RCC 7860 (cell line): ENCODE data around the gene FUBP3.

ENCODE experiments used
- DNase-seq: peaks from one replicate; pipeline ENCODE4 v3.0.0-alpha.2; 2015; ENCODE audit warnings: low spot score
- FAIRE-seq: peaks from 2 replicates; lab custom pipeline; 2012; peaks lifted over from hg19 to GRCh38; lab: Jason Lieb, UNC

Gene FUBP3

DNA sequence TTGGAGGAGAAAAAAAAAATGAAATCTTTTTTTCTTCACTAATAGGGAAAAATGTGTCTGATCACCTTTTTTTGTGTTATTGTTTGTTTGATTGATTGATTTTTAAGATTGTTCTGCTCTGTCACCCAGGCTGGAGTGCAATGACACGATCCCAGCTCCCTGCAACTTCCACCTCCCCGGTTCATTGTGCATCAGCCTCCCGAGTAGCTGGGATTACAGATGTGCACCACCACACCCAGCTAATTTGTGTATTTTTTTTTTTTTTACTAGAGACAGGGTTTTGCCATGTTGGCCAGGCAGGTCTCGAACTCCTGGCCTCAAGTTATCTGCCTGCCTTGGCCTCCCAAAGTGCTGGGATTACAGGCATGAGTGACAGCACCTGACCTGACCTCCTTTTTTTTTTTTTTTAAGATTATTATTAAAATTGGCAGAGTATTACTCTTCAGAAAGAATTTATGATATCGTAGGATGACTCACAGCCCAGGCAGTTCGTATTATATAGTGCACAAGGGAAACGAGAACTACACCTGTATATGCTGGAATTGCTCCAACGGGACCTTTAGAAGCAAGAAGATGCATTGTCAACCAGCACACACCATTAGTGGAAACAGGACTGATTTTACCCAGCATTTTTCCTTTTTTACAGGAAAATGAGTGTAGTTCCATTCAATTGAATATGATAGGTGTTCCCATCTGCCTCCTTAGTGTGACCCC, 27.7 kb downstream of the FUBP3 start:
- DNase-seq (no peak), FAIRE-seq (no peak)

DNA sequence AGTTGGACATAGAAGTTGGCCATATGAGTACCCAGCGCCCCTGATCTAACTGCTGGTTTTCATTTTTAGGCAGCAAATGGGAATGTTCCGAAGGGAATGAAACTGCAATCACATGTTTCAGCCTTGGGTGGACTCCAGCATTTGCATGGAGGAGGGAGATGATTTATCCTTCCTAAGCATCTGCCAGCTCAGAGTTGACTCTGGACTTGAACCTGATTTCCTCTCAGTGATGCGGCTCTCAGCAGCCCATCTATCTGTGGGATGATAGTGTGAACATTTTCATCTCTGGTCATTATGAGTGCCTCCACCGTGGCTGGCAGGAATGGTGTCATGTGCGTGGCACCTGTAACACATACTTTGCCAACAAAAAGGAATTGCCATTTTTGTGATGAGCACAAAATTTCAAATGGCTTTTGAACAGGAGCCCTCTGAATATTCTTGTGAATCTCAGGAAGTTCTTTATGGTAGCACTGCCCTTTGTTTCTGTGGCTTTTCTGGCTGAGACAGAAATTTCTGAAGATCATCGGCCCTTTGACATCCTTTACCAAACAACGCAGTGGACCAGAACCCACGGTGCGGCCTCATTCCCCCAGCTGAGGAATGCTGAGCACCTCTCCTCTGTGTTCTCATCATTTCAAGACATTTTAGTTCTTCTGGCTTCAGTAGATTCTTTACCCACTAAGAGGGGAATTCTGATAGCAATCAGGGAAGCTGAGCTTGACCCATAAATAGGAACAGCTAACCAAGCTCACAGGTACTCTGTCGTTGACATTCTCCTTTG, 28.5 kb downstream of the FUBP3 start:
- FAIRE-seq: no peak

DNA sequence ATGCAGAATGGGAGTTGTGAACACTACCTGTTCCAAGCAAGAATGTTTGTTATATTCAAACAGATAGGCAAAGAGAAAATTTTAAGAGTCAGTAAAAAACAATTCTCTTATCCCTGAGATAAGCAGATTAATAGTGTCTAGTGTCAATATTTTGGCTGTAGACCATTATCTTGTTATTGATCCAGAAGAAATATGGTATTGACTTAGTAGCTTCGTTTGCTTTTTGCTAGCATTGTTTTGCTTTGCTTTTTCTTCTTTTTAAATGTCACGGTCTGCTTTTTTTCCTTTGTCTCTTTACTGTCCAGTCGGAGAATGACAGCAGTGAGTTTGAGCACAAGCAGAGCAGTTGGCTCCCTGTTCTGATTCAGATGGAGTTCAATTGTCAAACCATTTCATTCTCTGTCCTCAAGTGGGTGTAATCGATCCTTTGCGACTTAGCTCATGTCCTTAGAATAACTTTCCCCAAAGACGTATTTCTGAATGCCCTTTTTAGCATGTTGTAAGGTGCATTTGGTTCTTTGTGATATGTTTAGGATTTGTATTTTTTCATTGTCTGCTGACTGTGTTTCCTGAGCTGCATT, 29.3 kb downstream of the FUBP3 start:
- no peak for FAIRE-seq
- DNase-seq: no peak

More for the DNA sequence above, 28.5 kb downstream of the FUBP3 start:
- DNase-seq: no peak

DNA sequence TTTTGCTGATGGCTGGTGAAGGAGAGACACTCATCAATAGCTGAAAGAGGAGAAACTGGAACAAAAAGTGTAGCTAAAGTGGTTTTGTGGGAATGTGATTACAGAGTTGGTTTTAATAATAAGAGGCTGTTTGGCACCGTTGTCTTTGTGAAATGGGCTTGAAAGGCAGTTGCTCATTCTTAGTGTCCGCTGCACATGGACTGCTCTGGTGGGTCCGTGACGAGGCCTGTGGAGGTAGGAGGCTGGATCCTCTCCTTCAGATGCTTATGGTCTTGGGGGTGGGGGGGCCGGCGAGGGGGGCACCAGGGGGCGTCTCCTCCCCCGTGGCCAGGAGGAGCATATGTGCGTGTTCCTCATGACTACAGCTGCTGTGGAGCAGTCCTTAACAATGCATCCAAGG, 29.8 kb downstream of the FUBP3 start:
- DNase-seq (no peak), FAIRE-seq (no peak)

DNA sequence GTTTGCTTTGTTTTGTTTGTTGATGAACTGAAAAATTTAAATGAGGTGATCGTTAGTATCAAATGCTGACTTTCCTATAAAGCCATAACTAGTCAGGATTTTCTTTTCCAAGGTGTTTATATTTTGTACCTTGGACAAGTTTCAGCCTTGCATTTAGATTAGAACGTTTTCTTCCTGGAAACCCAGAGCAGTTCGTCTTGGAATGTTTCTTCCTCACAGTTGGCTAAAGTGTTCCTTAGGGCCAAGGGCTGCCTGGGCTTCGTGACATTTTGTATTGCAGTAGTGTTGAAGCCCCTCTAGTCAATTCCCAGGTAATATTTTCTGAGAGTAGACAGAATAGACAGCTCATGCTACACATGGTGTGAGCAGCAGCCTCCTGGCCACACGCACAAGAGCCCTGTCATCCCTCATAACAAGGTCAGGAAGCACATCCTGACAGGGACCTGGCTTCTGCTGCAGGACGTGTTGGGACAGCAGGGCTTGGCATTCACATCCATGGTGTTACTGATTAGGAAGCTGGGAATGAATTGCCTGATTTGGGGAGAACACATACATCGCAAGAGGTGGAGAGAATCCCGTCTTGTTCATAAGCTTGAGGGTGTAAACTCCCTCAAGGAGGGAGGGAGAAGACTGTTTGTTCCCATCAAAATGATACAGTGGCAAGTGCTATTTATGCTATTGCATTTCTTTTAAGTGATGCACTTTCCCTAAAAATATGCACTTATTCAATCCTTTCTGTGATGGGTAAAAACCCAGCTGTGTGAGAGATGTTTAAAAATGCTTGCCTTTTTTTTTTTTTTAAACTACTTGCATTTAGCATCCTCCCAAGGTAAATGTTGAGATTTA, 31.7 kb downstream of the FUBP3 start:
- no peak for FAIRE-seq
- DNase-seq: no peak

DNA sequence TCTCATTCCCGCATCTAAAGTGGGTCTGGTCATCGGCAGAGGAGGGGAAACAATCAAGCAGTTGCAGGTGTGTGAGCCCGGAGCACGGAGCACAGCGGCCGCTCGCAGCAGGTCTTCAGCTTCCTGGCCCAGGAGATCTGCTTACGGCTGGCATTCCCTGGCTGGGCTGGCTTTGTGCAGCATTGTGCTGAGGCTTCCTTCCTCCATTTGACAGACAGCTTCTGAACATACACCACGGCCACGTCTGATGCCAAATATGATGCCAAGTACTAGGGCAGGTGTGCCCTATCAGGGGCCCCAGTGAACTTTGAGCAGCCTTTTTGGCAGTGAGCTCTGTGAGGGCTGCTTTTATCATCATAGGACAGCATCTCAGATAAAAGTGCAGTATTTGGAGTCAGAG, 37.1 kb downstream of the FUBP3 start:
- FAIRE-seq: no peak
- no peak for DNase-seq

DNA sequence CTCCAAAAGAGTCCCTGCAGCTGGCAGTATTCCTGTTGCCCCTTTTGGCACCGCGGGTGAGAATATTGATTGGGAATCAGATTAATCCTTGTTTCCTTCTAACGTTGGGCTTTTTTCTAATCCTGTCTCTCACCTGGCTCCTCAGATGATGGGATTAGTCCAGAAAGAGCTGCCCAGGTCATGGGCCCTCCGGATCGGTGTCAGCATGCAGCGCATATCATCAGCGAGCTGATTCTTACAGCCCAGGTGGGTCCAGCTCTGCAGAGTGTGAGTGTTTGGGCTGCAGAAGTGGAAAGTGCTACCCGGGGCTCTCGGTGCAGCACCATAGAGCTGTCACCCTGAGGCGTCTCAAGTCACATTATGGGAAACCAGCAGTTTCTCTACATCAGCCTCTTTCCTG, 44.1 kb downstream of the FUBP3 start:
- FAIRE-seq (no peak), DNase-seq (no peak)

DNA sequence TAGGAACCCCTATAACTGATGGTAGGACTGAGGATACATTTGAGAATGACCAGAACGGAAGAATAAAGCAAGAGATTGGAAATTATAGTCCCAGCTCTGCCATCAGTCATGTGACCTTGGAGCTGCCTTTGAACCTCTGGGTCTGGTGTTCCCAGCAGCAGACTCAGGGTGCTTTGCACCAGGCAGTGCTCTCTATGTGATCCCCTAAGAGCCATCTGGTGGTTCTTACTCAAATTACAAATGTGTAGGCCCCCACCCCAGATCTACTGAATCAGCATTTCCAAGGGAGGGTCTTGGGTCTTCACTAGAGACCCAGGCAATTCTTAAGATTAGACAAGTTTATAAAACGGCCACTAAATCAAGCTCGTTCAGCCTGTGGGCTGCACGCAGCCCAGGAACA, 44.8 kb downstream of the FUBP3 start:
- no peak for FAIRE-seq
- no peak for DNase-seq

DNA sequence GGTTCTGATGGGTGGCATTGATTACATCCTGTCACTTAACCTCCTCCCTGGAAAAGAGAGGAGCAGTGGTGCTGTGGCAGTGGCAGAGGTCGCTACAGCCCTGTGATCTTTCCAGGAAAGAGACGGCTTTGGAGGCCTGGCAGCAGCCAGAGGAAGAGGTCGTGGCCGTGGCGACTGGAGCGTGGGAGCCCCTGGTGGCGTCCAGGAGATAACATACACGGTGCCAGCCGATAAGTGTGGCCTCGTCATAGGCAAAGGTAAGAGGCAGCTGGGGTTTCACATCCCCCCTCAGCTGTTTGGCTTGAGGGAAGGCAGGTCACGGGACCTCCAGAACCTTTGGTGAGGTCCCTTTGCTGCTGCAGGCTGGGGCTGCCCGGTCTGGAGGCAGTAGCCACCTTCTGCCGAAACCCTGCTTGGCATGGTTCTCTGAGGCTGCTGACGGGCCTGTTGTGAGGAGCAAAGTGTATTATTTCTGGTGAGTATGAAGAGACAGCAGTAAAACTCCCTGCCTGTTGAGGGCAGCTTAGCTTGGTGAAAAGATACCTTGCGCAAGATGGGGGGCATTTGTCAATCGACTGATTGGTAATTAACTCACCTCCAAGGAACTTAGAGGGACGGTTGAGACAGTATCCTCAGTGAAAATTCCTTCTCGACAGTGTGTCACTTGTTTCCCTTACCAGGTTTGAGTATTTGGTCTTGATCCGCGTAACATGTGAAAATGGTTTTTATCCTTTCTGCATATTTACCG, 47.0 kb downstream of the FUBP3 start:
- FAIRE-seq (no peak), DNase-seq (no peak)

DNA sequence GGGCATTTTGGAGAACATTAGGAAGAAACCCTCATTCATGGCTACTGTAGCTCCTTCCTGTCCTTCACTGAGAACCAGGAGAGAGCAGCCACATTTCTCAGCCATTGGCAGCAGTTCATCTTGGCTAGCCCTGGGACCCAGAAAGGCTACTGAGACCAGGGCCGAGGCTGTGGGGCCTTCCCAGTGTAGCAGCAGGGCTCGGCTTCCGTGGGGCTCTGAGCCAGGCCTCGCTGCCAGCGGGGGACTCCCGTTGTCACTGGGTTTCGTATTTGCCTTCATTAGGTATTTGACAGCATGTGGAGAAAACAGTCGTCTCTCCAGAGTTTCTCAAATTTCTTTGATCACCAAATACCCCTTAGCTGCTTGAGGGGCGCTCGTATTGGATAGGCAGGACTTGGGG, 47.7 kb downstream of the FUBP3 start:
- no peak for FAIRE-seq
- DNase-seq: no peak

DNA sequence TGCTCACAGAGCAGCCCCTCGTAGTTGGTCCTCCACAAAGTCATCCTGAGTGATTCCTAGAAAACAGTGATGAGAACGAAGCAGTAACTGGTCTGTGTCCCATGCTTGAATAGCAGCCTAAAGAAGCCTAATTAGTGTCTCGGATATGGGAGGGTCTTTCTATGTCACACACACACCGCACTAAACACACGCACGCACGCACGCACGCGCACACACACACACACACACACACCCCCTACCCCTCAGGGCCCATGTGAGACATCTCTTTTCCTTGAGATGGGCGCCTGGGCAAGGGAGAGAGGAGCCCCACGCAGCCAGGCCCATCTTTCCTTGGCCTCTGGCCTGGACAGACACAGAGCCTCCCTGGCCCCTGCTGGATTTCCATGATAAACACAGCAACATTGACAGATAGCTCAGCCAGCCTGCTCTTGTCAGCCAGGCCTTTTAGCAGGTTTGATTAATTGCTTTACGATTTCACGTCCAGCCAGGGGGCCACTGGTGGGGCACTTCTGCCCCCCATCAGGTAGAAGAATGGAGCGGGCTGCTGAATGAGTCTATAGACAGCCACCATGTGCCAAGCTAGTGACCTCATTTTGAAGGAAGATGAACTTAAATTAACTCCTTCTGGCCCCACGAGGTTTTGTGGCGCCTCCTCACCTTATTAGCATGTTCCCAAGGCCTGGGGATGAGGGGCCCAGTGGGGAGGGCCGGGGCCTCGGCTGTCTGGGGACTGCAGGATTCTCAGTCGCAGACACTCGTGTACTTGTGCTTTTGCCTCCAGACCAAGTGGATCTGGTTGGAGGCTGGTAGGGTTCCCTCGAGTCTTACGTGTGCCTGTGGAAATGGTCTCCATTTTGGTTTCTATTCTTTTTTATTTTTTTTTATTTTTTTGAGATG, 48.8 kb downstream of the FUBP3 start:
- DNase-seq: no peak
- FAIRE-seq: no peak

DNA sequence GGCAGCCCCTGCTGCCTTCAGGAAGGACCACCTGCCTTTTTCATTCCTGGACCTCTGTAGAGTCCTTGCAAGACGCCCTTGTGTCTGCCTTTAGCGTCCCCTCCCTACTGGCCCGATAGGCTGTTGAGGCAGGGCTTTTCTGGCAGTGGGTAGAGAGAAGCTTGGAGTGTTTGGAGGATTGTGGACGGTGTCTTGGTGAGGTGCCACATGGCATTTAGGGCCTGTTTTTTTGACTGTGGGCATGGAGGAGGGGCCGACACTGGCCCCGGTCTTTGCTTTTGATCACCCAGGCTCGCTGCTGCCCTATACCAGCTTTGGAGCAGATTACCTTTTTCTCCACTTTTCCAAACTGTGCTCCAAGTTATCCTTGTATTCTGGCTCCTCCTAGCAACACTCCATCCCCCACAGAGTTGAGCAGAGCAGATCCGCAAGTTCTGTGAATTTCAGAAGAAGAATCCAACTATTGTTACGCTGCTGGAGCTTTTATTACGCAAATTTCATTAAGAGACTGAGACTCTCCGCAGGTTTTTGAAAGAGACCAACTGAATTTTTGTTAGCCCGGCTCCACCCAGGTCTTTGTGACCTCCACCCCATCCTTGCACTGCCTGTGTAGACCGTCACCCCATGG, 50.2 kb downstream of the FUBP3 start:
- FAIRE-seq: no peak

DNA sequence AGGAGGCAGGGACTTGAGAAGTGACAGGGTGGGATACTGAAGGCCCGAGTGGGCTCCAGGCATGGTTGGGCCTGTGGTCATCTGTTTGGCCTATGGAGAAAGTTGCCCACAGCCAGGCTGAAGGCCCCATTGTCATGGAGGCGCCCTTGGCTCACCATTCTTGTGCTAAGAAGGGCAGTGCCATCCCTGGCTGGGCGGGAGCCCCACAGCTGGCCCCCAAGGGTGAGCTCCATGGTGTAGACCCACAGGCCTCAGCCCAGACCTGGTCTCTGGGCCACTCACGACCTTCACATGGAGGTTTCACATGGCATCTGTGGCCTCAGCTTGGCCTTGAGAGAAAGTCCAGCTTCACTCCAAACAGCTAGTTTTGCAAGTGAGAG, 50.7 kb downstream of the FUBP3 start:
- FAIRE-seq (no peak), DNase-seq (no peak)

More for the DNA sequence above, 50.2 kb downstream of the FUBP3 start:
- no peak for DNase-seq

DNA sequence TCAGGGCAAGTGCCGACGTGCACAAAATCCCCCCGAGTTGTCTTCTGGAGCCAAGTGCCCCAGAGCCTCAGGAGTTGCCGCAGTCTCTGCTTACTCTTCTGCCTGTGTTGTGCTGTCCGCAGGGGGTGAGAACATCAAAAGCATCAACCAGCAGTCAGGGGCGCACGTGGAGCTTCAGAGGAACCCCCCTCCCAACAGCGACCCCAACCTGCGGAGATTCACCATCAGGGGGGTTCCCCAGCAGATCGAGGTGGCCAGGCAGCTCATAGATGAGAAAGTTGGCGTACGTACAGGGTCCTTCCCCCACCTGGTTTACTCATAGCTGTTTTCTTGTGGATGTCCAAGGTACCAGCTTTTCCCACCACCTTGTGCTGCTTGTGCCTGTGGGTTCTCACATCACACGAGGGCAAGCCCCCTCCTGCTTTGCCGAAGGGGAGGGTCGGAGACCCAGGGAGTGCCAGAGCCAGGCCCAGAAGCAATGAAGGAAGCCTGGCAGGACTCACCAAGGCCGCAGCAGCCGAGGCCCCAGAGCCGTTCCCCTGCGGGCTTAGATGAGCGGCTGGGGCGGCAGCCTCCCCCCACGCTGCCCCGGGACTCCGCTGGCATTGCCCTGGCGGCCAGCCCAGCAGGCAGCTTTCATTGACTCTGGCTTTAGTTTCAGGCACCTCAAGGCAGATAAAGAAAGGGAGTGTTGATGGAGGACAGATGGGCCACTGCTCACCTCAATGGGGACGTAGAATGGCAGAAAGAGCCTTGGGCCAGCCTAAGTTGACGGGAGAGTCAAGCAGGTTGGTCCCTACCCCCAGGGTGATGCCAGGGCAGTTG, 51.3 kb downstream of the FUBP3 start:
- FAIRE-seq: no peak
- no peak for DNase-seq

DNA sequence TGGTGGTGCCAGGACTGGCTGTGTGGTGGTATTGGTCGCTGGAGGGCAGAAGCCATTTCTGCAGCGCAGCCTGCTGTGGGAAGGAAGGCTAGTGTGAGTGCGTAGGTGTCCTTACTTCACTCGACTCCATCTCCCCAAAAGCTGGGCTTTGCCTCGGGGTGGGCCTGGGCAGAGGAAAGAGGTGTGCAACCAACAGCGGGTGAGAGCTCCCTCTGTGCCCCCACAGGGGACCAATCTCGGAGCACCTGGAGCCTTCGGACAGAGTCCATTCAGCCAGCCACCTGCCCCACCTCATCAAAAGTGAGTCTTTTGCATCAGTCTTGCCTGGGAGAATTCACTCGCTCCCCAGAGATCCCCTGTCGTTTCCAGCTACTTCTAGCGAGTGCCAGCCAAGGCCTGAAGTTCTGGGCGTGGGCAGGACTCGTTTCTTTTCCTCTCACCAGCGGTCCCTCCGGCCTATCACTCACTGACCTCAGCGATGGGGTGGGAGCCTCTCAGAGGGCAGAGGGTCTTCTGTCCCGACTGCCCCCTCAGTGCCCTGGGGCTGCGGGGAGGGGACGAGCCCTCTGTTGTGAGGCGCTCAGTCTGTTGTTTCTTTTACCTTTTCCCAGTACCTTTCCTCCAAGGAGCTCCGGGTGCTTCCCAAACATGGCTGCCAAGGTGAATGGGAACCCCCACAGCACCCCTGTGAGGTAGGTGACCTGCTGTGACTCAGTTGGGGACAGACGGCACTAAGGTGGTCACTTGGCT, 52.1 kb downstream of the FUBP3 start:
- DNase-seq (no peak), FAIRE-seq (no peak)

DNA sequence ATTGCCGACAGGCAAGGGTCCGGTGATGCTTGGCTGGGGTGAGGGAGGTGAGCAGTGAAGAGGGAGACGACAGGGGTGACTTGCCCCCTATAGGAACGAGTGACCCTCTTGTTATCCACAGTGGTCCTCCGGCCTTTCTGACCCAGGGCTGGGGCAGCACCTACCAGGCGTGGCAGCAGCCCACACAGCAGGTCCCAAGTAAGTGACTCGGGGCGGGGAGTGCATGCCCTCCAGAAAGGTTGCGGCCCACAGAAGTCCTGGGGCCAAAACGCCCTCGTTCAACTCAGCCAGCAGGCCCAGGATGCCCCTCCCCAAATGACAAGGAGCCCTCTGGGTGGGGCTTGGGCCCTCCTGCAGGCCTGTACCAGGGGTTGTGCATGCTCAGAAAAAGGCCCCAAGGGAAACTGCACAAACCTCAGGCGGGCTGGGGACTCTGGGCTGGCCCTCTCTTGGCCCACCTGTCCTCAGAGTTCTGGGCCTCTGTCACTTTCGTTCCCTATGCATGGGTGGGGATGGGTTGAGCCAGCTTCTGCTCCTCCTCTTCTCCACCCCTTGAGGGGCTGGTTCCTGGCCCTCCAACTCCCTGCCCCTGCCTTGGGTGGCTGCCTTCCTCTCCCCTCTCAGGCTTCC, 52.8 kb downstream of the FUBP3 start:
- DNase-seq (no peak), FAIRE-seq (no peak)

DNA sequence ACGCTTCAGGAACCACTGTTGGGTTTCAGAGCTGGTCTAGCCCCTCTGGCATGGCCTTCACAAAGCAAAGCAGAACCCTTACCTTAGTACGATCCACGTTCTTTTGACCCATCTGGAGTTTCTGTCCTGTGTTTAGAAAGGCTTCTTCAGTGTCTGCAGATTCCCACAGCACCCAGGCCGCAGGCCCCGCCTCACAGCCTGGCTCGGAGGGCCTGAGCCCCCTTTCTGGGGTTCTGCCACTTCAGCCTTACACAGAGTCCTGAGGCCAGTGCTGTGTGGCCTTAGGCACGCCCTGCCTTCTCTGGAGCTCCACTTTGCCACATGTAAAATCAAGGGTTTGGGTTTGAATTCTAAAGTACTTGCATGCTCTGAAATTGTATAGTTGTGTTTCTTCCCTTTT, 53.5 kb downstream of the FUBP3 start:
- FAIRE-seq (no peak), DNase-seq (no peak)
